ENCODE data around the gene FIBP. TPM values are rescaled to one million over a fixed set of nuclear protein-coding genes. Genes with fewer than 3 reads are reported as not detected.

Gene FIBP
- total RNA-seq, 2 donors from 2014 or later, result 50.9 to 82.8 TPM

- peak in 1 of 2 donors; percentile 54 for TF ChIP-seq CTCF (IDR thresholded peaks at IDR 0.05)
- H3K4me3 ChIP-seq, result no peak overlapping the region
- no peaks in the 10 kb centered on the region for H3K27me3 ChIP-seq
- no peak overlapping the region for H3K27ac ChIP-seq
- no peaks in the 10 kb centered on the region for H3K9me3 ChIP-seq
- H3K36me3 ChIP-seq, result no peaks in the 10 kb centered on the region
- peaks cover 0 to 36% of the 10 kb centered on the region in 2 donors for H3K4me1 ChIP-seq
- no peak for DNase-seq (ENCODE audit: low spot score)
These were observed 23.7 kb upstream of the FIBP start for GRCh38 chr11:65911682-65912568.

GRCh38 chr11:65907878-65908277 lies 19.6 kb upstream of the FIBP start:
- Histone ChIP-seq H3K9me3 (no peaks in the 10 kb centered on the region), H3K27ac (no peak overlapping the region), H3K4me3 (no peak overlapping the region), H3K27me3 (no peaks in the 10 kb centered on the region), H3K36me3 (no peaks in the 10 kb centered on the region), H3K4me1 (peaks cover 0 to 13% of the 10 kb centered on the region in 2 donors)
- TF ChIP-seq CTCF (IDR thresholded peaks at IDR 0.05), result no peak
- DNase-seq (ENCODE audit: low spot score), result no peak

GRCh38 chr11:65906602-65907001 lies 18.3 kb upstream of the FIBP start:
- no peak for TF ChIP-seq CTCF (IDR thresholded peaks at IDR 0.05)
- peaks cover 0 to 5% of the 10 kb centered on the region in 2 donors for H3K4me1 ChIP-seq
- H3K9me3 ChIP-seq, result no peaks in the 10 kb centered on the region
- DNase-seq (ENCODE audit: low spot score), result no peak
- no peak overlapping the region for H3K4me3 ChIP-seq
- no peak overlapping the region for H3K27ac ChIP-seq
- no peaks in the 10 kb centered on the region for H3K27me3 ChIP-seq
- no peaks in the 10 kb centered on the region for H3K36me3 ChIP-seq

GRCh38 chr11:65903715-65904114 lies 15.4 kb upstream of the FIBP start:
- no peak overlapping the region for H3K27ac ChIP-seq
- TF ChIP-seq CTCF (IDR thresholded peaks at IDR 0.05), result no peak

GRCh38 chr11:65903068-65903481 lies 14.8 kb upstream of the FIBP start:
- H3K9me3 ChIP-seq, result no peaks in the 10 kb centered on the region
- H3K36me3 ChIP-seq, result no peaks in the 10 kb centered on the region
- H3K4me1 ChIP-seq, result peaks cover 0 to 14% of the 10 kb centered on the region in 2 donors
- no peaks in the 10 kb centered on the region for H3K27me3 ChIP-seq
- H3K27ac ChIP-seq, result no peak overlapping the region
- no peak for TF ChIP-seq CTCF (IDR thresholded peaks at IDR 0.05)
- no peak overlapping the region for H3K4me3 ChIP-seq
- DNase-seq (ENCODE audit: low spot score), result no peak

More at GRCh38 chr11:65903715-65904114, 15.4 kb upstream of the FIBP start:
- H3K36me3 ChIP-seq, result no peaks in the 10 kb centered on the region
- peaks cover 0 to 14% of the 10 kb centered on the region in 2 donors for H3K4me1 ChIP-seq
- no peak for DNase-seq (ENCODE audit: low spot score)
- no peaks in the 10 kb centered on the region for H3K27me3 ChIP-seq
- no peak overlapping the region for H3K4me3 ChIP-seq
- no peaks in the 10 kb centered on the region for H3K9me3 ChIP-seq

Data from right atrium auricular region (tissue), 2 donors.